GM21390 (cell line): ENCODE data around the gene PDLIM4.

Experiments
- ATAC-seq: cut with Tn5 transposase; IDR thresholded peaks from one replicate; pipeline ENCODE4 v1.9.1; 2021; ENCODE audit not compliant: unreplicated experiment

The PDLIM4 gene

DNA sequence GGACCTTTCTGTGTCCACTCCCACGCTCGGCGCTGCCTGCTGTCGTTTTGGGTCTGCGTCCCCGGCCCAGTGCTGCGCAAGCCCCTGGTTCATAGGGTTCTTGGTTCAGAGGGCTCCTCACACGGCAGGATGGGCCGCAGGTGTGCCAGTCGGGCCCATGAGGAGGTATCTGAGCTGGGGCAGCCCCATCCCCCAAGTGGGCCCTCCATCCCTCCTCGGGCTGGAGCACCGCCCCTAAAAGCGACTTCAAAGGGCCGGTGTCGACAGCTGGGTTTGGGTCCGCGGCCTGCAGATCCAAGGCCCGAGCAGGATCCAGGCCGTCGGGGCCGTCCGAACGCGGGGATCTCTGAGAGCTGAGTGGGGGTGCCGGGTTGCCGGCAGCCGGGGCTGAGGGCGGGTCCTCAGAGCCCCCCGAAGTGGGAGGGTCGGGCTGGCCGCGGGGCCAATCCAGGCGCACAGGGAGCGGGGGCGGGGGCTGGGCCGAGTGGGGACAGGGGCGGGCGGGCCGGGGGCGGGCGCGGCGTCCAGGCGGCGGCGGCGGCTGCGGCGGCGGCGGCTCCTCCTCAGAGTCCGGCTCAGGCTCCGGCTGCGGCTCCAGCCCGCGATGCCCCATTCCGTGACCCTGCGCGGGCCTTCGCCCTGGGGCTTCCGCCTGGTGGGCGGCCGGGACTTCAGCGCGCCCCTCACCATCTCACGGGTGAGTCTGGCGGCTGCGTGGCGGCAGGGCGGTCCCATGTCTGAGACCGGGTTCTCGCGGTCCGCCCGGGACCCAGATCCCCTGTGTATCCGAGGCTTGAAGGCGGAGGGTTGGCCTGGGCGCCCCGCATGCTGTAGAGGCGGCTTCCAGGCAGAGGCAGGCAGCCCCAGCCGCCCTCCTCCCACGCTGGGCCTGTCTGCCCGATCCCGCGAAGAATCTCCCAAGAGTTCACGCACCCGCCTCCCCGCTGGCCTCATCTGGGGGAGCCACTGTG, at the start of gene PDLIM4:
TSS of gene PDLIM4 (plus strand) at position 566 of the 971 bp plus-strand sequence. CDS start at position 605, 39 bp downstream.
- ATAC-seq = no peak

DNA sequence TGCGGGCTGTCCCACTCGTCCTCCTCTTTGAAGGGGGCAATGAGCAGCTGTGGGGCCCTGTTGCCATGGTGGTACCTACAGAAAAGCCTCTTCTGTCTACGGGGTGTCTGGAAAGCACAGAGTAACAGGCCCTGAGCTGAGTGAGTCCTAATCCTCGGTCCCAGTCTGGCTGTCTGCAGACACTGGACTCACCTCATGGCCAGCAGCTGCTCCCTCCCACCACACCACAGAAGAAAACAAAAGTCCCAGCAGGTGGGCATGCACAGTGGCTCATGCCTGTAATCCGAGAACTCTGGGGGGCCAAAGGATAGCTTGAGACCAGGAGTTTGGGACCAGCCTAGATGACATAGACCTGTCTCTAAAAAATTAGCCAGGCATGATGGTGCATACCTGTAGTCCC, 49.7 kb upstream of the PDLIM4 start:
- no peak for ATAC-seq

- no peak for ATAC-seq
These were observed 48.4 kb upstream of the PDLIM4 start for GRCh38 chr5:132209131-132209530.

DNA sequence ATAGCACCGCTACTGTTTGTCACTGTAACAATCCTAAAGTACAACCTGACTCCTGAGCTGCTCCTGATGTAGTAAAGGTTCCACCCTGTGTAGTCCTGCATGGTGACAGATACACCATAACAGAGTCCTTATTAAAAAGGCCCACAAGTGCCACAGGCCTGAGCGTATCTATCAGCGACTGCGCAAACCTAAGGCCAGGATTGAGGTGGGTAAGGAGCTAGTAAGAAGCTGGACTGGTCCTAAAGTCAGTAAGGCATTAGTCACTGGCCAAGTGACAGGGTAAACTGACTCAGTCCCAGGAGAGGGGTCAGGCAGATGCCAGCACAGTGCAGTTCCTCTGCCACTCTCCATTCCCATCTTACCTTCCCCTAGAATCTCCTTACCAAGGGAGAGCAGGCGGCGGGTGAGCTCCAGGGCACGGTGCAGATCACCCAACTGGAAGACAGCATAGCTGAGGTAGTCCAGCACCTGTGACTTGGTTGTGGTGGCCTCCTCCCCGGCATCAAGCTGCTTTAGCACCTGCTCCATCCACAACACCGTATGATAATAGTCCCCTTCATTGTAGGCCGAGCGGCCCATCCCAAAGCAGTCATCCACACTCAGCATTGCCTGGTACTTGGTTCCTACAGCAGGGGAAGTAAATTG, 47.5 kb upstream of the PDLIM4 start:
- ATAC-seq = no peak

- no peak for ATAC-seq
These were observed 46.6 kb upstream of the PDLIM4 start for GRCh38 chr5:132210944-132211343.

- no peak for ATAC-seq
These were observed 45.7 kb upstream of the PDLIM4 start for GRCh38 chr5:132211787-132212186.

GRCh38 chr5:132213666-132214065, 43.8 kb upstream of the PDLIM4 start:
- ATAC-seq = no peak

GRCh38 chr5:132214491-132214890, 43.0 kb upstream of the PDLIM4 start:
- ATAC-seq = no peak

DNA sequence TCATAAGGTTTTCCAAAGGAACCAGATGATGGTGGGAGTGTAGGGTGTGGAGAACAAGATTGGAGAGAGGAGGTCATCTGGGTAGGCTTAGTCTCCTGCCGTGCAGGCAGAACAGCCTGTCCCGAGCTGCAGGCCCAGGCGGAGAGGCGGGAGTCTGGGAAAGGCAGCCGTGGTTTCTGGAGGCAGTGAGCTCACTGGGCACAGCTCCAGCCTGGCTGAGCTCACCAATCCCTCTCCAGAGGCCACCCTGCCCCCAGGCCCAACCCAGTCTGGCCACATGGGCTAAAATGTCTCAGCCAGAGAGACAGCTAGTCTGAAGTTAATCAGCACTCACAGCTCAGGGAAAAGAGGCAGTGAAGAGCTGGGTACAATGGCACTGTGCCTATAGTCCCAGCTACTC, 42.2 kb upstream of the PDLIM4 start:
- no peak for ATAC-seq

- ATAC-seq = no peak
These were observed 39.2 kb upstream of the PDLIM4 start for GRCh38 chr5:132218321-132218720.

GRCh38 chr5:132219289-132219970, 38.1 kb upstream of the PDLIM4 start:
- no peak for ATAC-seq

DNA sequence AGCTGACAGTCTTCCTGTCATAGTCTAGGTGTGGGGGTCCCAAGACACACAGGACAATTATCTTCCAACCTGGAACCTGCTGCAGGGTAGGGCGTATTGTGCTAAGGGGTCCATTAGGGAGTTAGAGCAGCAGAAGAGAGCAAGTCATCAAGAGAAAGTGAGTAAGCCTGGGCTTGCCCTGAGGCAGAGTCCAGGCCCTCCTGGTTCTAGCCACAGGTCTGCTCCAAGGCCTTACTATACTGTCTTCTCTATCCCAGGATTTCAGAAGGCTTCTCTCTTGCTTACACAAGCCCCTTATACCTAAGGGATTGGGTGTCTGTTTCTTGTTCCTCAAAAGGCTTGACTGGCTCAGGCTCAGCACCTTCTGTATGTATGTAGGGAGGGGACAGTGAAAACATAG, 37.5 kb upstream of the PDLIM4 start:
- no peak for ATAC-seq

- ATAC-seq = no peak
These were observed 37.0 kb upstream of the PDLIM4 start for GRCh38 chr5:132220491-132220890.

- ATAC-seq = peak; percentile 3
These were observed 35.5 kb upstream of the PDLIM4 start for GRCh38 chr5:132221781-132222648.

GRCh38 chr5:132222649-132223038, 34.9 kb upstream of the PDLIM4 start:
- ATAC-seq = peak; percentile 54

DNA sequence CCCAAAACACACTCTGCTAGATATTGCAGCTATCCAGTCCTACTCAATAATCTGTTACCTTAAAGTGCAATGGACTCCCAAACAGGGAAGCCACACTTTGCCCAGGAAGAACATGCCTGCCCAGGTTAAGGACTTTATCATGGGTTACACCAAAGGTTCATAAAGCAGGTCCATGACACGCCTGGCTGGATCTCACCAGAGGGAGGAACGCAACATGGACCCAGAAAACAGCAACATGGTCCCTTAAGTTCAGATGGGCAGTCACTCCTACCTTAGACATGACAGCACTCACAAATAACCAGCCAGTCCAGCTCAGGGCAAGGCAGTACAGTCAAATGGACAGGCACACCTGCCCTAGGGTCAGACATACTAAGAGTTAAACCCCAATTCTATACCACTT, 33.6 kb upstream of the PDLIM4 start:
- no peak for ATAC-seq

- no peak for ATAC-seq
These were observed 32.8 kb upstream of the PDLIM4 start for GRCh38 chr5:132224716-132225115.

DNA sequence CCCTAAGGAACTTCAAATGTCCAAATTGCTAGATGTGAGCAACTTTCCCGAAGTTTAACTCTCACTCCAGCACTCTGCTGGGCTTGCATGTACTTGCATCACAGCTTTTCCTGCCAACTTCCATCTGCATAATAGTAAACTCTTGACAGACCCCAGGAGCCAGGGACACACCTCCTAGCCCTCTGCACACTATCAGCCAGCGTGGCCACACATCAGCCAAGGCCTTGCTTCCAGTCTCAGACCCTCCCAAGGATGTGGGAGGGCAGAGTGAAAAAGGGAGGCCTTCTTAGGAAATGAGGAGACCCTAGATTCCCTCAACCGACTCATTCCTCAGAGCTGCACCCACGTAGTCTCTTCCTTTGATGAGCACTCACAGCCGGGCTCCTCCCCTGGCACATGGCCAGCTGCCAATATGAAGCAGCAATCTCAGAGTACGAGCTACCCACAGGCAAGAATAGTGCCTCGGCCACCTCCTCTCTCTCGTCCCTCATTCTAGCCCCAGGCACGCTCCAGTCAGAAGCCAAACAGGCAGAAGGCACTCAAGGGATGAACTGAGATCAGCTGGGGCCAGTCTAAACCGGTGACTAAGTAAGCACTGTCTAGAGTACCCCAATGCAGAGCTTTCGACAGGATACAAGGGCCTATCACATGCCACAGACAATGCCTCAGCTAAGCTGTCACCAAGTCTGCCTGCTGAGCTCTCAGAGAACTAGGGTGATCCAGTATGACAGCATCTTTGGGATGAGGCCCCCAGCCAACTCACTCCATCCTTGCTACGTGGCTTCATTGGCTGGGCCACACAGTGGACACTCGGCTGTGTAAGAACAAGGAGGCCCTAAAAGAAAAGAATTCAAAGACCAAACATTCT, 32.1 kb upstream of the PDLIM4 start:
- no peak for ATAC-seq

DNA sequence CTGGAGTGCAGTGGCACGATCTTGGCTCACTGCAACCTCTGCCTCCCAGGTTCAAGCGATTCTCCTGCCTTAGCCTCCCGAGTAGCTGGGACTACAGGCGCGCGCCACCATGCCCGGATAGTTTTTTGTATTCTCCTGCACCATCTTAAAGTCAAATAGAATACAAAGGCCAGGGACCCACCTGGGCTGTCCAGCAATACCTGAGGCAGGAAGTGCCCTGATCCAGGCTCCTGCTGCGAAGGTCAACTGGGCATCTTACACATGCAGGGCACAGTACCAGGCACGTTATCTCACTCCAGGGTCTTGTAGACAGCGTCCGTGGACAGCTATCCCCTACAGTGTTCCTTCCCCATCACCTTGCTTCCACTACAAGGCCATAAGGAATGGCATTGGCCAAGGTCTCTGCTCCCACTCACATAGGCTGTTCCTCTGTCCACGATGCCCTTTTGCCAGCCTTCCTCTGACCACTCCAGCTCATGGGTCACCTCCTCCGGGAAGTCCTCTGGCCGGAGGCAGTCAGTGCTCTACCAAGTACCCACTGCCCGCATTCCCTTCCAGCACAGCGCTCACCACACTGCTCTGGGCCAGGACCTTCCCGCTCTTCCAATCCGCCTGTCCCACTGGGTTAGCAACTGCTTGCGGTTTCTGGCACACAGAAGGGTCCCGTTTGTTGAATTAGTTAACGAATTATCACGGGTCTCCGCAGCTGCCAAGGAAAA, 30.8 kb upstream of the PDLIM4 start:
- no peak for ATAC-seq
